GM21619 (cell line): ENCODE data around the gene PGA5.

Experiments
- ATAC-seq: cut with Tn5 transposase; IDR thresholded peaks from one replicate; pipeline ENCODE4 v1.9.1; 2021; ENCODE audit not compliant: unreplicated experiment

The PGA5 gene

DNA sequence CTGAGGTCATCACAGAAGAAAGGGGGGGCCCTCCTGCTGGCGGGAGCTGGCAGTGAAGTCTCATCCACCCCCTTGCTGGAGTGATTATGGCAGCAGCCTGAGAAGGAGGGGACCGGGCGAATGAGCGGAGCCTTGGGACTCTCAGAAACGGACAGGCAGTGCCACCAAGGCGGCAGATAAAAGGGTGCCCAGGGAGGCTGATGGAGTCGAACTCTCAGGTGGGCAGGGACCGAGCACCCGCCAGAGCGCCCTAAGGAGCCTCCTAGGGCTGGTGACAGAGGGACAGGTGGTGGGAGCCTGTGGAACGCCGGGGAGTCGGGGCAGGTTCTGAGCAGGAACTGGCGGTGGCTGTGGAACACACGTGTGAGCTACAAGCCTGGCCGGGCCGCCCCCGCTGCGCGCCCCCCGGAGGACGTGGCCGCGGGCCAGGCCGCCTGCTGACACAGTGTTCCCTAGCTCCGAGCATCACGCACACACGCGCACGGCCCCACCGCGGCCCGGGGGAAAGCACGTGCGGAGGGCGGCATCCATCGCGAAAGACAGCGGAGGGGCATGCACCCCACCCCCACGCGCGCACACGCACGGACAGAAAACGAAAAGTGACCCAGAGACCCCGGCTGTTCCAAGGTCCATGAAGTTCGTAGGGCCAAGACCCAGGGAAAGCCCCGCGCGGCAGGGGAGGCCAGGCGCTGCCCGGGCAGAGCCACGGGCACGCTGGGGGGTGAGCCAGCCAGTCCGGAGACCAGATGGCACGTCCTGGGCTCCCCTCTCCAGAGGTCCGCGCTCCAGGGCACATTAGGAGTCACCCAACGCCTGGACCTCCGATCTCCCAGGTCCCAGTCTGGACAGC, 53.1 kb downstream of the PGA5 start:
- peak; percentile 35 for ATAC-seq

DNA sequence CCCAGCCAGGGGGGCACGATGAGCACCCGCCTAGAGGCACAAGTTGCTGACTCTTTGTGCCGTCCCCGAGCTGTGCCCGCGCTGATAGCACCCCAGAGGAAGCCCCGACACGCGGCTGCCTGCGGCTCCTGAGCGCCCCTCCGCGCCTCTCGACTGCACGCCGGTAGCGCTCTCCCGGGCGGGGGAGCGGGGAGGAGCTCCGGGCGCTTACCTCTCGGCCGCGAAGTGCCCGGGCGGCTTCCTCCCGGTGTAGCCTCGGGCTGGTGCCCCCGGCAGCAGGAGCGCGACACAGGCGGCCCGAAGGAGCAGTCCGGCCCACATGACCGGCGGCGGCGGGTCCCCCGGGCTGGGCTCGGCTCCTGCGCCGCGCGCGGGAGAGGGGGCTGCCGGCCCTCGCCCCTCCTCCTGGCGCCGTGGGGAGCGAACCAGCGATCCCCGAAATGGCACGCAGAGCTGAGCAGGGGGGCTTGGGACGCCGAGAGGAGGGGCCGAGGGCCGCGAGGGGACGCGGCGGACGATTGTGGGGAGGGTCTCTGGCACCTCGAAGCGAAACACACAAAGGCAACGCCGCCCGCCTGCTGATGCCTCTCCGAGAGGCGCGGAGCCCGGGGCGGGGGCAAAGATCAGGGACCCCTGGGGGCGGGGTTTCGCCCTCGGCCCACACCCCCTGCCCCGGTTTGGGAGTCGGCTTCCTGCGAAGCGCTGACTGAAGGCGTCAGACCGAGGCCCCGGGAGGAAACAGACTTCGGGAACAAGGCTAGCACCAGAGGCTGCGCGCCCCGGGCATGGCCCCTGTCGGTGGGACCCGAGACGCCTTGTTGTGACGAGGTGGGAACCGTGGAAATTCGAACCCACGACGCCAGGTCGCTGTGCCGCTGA, 54.0 kb downstream of the PGA5 start, which contains the start of gene VWCE:
VWCE (minus strand) TSS at position 600 of the 879 bp plus-strand sequence; CDS start at position 321, 279 bp downstream.
- ATAC-seq = peak; percentile 63

DNA sequence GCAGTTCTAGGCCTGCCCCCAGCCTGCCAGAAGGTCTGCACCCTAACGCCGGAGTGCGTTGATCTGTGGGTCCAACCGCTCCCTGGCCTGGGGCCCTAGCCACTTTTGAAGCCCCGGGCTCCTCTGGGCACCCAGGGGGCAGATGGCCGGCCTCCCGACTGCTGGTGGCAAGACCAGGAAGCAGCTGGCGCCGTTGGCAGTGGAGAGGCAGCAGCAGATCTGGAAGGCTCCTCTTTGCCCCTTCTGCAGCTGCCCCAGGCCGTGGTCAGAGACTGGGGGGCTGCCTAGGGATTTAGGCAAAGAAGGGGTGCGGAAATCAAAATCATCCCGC, 54.6 kb downstream of the PGA5 start:
- no peak for ATAC-seq

DNA sequence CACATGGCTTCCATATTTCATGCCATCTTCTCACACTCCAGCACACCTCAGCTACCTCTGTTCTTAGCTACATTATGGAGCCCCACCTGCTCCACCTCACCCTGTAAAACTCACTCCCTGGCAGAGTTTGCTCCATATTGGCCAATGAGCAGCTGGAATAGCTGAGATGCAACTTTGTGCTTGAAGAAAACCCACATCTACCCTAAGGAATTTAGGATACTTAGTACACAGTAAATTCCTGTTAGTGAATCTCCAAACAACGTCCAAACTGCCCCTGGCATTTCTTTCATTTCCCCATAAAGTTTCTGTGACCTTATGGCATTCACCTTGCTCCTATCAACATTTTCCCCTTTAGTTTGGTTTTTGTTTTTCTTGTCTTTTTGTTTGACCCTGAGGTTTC, 56.4 kb downstream of the PGA5 start:
- ATAC-seq = no peak

DNA sequence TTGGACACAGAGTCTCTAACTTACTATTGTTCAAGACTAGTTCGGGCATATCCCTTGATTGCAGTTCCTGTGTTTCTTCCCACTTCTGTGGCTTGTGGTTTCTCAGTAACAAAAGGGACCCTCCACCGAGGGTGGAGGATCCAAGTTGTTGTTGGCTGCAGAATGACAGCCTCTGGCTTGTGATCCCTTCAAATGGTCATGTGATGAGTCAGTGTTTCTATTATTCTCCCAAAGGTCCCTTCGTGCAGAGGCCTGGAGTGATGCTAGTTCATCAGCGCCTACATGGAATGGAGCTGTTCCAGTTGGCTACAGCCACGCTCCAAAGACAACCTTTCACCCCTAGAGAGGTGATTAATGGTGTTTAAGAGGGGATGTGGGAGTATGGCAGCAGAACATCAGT, 56.8 kb downstream of the PGA5 start:
- no peak for ATAC-seq

DNA sequence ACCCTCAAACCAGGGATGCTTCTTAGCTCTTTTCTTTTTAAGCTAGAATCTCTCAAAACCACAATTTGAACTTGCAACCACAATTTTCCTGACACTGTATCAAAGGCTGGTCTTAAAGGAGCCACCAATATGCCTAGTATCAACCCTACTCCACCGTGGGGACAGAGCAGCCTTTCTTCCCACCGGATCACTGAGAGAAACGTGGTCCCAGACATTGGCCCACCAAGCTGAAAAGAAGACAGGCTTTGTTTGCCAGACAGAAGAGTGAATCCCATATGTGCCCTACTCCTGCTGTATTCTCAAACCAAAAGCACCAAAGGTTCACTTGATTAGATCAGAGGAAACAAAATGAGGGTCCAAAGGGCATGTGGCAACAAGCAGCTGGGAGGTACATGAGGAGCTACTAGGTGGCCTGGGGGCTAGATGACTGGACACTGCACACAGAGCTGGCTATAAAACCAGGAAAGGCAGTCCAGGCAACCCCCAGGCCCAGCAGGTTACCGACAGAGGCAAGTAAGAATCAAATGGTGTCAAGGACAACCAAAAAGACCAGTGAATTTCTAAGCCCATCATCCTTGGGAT, 57.8 kb downstream of the PGA5 start:
- ATAC-seq = no peak
